ENCODE results near the gene NWD2.

- TF ChIP-seq, protein P1, sequence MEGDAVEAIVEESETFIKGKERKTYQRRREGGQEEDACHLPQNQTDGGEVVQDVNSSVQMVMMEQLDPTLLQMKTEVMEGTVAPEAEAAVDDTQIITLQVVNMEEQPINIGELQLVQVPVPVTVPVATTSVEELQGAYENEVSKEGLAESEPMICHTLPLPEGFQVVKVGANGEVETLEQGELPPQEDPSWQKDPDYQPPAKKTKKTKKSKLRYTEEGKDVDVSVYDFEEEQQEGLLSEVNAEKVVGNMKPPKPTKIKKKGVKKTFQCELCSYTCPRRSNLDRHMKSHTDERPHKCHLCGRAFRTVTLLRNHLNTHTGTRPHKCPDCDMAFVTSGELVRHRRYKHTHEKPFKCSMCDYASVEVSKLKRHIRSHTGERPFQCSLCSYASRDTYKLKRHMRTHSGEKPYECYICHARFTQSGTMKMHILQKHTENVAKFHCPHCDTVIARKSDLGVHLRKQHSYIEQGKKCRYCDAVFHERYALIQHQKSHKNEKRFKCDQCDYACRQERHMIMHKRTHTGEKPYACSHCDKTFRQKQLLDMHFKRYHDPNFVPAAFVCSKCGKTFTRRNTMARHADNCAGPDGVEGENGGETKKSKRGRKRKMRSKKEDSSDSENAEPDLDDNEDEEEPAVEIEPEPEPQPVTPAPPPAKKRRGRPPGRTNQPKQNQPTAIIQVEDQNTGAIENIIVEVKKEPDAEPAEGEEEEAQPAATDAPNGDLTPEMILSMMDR (conservative IDR thresholded peaks at IDR 0.05; ENCODE audit: low read depth, low read length) = no peak
- TF ChIP-seq EZH2 (IDR thresholded peaks at IDR 0.05; ENCODE audit: borderline replicate concordance, low read depth, low read length, poor library complexity, severe bottlenecking) = no peak
Observed at GRCh38 chr4:37425857-37426256, 181.3 kb downstream of the NWD2 start.
